GM06990 (cell line): Measurements from ENCODE around the gene OR2J2.
"Not testable (repeated sequence)": the region's sequence is repeated elsewhere in the genome, so short reads cannot be mapped to it uniquely, and the experiment has no call there.

Experiments
- DNase-seq: peaks from one replicate; pipeline ENCODE4 v3.0.0-alpha.2; 2011; ENCODE audit not compliant: insufficient read length; ENCODE audit errors: extremely low read depth
- H3K27me3 ChIP-seq: replicated peaks from 2 replicates; pipeline ENCODE4 v1.6.0; 2011; ENCODE audit warnings: low read length; ENCODE audit not compliant: control insufficient read depth, insufficient read depth
- H3K36me3 ChIP-seq: 2 replicates; pipeline ENCODE4 v1.5.1; 2011; ENCODE audit warnings: low read length; ENCODE audit not compliant: control insufficient read depth, insufficient read depth
- H3K4me3 ChIP-seq: replicated peaks from 2 replicates; pipeline ENCODE4 v1.5.1; 2011; ENCODE audit warnings: low read depth, mild to moderate bottlenecking, control low read depth, low read length
- CTCF ChIP-seq: IDR thresholded peaks from 2 replicates; pipeline ENCODE4 v1.5.1; 2011; ENCODE audit warnings: low read length, control low read depth, mild to moderate bottlenecking, inconsistent platforms; ENCODE audit not compliant: insufficient read depth, poor library complexity, severe bottlenecking

OR2J2 gene

GRCh38 chr6:29216528-29216927, 45.8 kb downstream of the OR2J2 start:
- no peaks in the 10 kb centered on the region for H3K27me3 ChIP-seq
- TF ChIP-seq CTCF: no peak
- DNase-seq: no peak
- no peak overlapping the region for H3K4me3 ChIP-seq
- no peaks in the 10 kb centered on the region for H3K36me3 ChIP-seq

- not testable (repeated sequence) for DNase-seq, H3K27me3 ChIP-seq, H3K4me3 ChIP-seq, H3K36me3 ChIP-seq
These were observed 46.5 kb downstream of the OR2J2 start for GRCh38 chr6:29217242-29217641.

- not testable (repeated sequence) for H3K27me3 ChIP-seq, H3K4me3 ChIP-seq, DNase-seq, H3K36me3 ChIP-seq
These were observed 47.3 kb downstream of the OR2J2 start for GRCh38 chr6:29218056-29218455.
